ENCODE measurements around the gene TAF1D.

DNA sequence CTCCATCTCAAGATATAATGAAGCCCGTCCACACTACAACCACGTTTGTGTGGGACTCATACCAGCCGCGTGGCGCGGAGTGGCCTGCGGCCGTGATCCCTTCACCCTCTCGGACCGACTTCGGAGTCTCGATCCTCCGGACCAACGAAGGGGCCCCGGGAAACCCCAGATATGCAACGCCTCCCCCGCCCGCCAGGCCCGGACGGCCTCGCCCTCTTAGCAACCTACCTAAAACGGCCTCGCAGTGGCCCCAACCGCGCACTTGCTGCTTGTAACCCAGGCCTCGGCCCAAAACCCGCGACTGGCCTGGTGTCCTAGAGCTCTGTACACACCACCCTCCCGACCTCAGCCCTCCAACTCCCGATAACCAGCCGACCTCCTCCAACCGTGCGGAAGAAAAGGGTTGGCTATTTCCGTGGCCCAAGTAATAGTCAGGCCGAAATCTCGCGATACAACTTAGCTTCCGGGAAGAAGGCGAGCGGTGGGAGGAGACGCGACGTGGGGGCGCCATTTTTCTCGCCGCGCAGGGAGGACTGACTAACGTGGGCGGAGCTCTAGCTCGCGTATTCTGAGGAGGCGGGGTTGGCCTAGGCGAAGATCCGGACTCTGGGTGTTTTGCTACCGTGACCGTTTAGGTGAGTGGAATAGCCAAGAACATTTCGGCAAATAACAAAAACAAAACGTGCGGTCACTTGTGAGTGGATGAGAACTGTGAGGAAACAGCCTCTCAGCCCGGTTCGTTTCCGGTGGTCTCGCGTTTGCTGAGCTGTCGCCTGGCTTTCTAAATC lies at the start of gene TAF1D, which contains the start of gene C11orf54:
- TF ChIP-seq, protein P1, sequence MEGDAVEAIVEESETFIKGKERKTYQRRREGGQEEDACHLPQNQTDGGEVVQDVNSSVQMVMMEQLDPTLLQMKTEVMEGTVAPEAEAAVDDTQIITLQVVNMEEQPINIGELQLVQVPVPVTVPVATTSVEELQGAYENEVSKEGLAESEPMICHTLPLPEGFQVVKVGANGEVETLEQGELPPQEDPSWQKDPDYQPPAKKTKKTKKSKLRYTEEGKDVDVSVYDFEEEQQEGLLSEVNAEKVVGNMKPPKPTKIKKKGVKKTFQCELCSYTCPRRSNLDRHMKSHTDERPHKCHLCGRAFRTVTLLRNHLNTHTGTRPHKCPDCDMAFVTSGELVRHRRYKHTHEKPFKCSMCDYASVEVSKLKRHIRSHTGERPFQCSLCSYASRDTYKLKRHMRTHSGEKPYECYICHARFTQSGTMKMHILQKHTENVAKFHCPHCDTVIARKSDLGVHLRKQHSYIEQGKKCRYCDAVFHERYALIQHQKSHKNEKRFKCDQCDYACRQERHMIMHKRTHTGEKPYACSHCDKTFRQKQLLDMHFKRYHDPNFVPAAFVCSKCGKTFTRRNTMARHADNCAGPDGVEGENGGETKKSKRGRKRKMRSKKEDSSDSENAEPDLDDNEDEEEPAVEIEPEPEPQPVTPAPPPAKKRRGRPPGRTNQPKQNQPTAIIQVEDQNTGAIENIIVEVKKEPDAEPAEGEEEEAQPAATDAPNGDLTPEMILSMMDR (conservative IDR thresholded peaks at IDR 0.05; ENCODE audit: low read depth, low read length) = no peak
- no peak for TF ChIP-seq EZH2 (IDR thresholded peaks at IDR 0.05; ENCODE audit: borderline replicate concordance, low read depth, low read length, poor library complexity, severe bottlenecking)

All from A673 (cell line).